ENCODE results near the gene SRGAP1.

- TF ChIP-seq, protein P1, sequence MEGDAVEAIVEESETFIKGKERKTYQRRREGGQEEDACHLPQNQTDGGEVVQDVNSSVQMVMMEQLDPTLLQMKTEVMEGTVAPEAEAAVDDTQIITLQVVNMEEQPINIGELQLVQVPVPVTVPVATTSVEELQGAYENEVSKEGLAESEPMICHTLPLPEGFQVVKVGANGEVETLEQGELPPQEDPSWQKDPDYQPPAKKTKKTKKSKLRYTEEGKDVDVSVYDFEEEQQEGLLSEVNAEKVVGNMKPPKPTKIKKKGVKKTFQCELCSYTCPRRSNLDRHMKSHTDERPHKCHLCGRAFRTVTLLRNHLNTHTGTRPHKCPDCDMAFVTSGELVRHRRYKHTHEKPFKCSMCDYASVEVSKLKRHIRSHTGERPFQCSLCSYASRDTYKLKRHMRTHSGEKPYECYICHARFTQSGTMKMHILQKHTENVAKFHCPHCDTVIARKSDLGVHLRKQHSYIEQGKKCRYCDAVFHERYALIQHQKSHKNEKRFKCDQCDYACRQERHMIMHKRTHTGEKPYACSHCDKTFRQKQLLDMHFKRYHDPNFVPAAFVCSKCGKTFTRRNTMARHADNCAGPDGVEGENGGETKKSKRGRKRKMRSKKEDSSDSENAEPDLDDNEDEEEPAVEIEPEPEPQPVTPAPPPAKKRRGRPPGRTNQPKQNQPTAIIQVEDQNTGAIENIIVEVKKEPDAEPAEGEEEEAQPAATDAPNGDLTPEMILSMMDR (optimal IDR thresholded peaks at IDR 0.05 in 1 of 3, IDR thresholded peaks at IDR 0.05 in 1 of 3, conservative IDR thresholded peaks at IDR 0.05 in 1 of 3; ENCODE audit: extremely low read depth in 1 of 3, insufficient read depth in 2 of 3, low read length in 3 of 3), result no peak
- TF ChIP-seq EZH2 (IDR thresholded peaks at IDR 0.05; ENCODE audit: low read length), result no peak
These were observed 175.2 kb downstream of the SRGAP1 start for GRCh38 chr12:64019654-64020053.
